22Rv1 (cell line): ENCODE measurements around the gene SCG5.

Source experiments
- CTCF ChIP-seq: fragments of 450-650 bp; IDR thresholded peaks from 2 replicates; pipeline ENCODE4 v1.5.1; 2017; ENCODE audit warnings: mild to moderate bottlenecking
- ZFX ChIP-seq: fragments of 450-650 bp; IDR thresholded peaks from 2 replicates; pipeline ENCODE4 v1.6.1; 2017; ENCODE audit warnings: antibody characterized with exemption, borderline replicate concordance

GRCh38 chr15:32641517-32642059, at the start of gene SCG5:
- TF ChIP-seq CTCF (no peak), ZFX (no peak)
